NK-92 treated with Interleukin-12 subunit alpha and Interleukin-12 subunit beta, amount 100 ng/mL, for 24 hours (cell line): ENCODE measurements around the gene TOMM40.
"Not testable (repeated sequence)": the region's sequence is repeated elsewhere in the genome, so short reads cannot be mapped to it uniquely, and the experiment has no call there.

Experiments
- DNase-seq: peaks from one replicate; lab custom pipeline; 2025; lab: John Stamatoyannopoulos, UW

Gene TOMM40

GRCh38 chr19:44871809-44872208, 19.2 kb upstream of the TOMM40 start:
- no peak for DNase-seq

GRCh38 chr19:44872661-44873060, 18.4 kb upstream of the TOMM40 start:
- DNase-seq, result no peak

- no peak for DNase-seq
Observed at GRCh38 chr19:44874317-44874716, 16.7 kb upstream of the TOMM40 start.

- no peak for DNase-seq
Observed at GRCh38 chr19:44875666-44876451, 15.2 kb upstream of the TOMM40 start.

GRCh38 chr19:44876930-44877535, 14.0 kb upstream of the TOMM40 start:
- no peak for DNase-seq

GRCh38 chr19:44878120-44878865, 12.8 kb upstream of the TOMM40 start:
- DNase-seq, result no peak

GRCh38 chr19:44879309-44880065, 11.6 kb upstream of the TOMM40 start:
- DNase-seq, result no peak

- DNase-seq, result no peak
Observed at GRCh38 chr19:44882063-44882462, 9.0 kb upstream of the TOMM40 start.

GRCh38 chr19:44882619-44883397, 8.2 kb upstream of the TOMM40 start:
- DNase-seq, result not testable (repeated sequence)

- no peak for DNase-seq
Observed at GRCh38 chr19:44883922-44884321, 7.1 kb upstream of the TOMM40 start.

- no peak for DNase-seq
Observed at GRCh38 chr19:44884566-44884965, 6.5 kb upstream of the TOMM40 start.

GRCh38 chr19:44886141-44886540, 4.9 kb upstream of the TOMM40 start:
- no peak for DNase-seq

GRCh38 chr19:44887648-44888047, 3.4 kb upstream of the TOMM40 start:
- no peak for DNase-seq

GRCh38 chr19:44888335-44888734, 2.7 kb upstream of the TOMM40 start:
- DNase-seq, result not testable (repeated sequence)

GRCh38 chr19:44889830-44890365, 1.2 kb upstream of the TOMM40 start:
- DNase-seq, result no peak

- DNase-seq, result peak; percentile 100
Observed at GRCh38 chr19:44890366-44891015, 563 bp upstream of the TOMM40 start.

- DNase-seq, result no peak
Observed at GRCh38 chr19:44892932-44893331, 1.9 kb downstream of the TOMM40 start.

- no peak for DNase-seq
Observed at GRCh38 chr19:44893332-44894051, 2.4 kb downstream of the TOMM40 start.

GRCh38 chr19:44894052-44894400, 3.0 kb downstream of the TOMM40 start:
- DNase-seq, result no peak

GRCh38 chr19:44894946-44895345, 3.9 kb downstream of the TOMM40 start:
- no peak for DNase-seq
